ENCODE results near the gene ADAMTS9. TPM values are rescaled to one million over a fixed set of nuclear protein-coding genes. Genes with fewer than 3 reads are reported as not detected.

ADAMTS9 gene
- polyA plus RNA-seq, 2 of the 4 experiments (the other 2 are of a cell fraction): 0.34 to 1.1 TPM

DNA sequence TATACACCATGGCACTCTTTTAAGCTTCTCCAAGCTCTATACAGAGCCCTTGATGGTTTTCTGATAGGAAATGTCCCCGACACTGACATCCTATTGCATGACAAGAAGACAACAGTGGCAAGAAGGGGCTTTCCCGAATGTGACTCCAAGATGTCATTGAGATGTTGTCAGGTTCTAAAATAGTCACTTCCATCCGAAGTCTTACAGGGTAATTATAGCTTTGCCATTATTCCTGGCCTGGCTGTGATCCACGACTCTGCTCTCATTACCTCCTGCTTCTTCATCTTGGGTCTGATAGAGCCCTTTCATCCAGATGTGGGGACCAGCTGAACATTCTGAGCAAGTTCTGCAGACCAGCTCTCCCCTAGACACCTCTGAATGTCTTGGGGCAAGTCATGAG, 40.6 kb upstream of the ADAMTS9 start:
- no peak for TF ChIP-seq MAFK (IDR thresholded peaks at IDR 0.05; ENCODE audit: partially characterized antibody)
- TF ChIP-seq, protein P1, sequence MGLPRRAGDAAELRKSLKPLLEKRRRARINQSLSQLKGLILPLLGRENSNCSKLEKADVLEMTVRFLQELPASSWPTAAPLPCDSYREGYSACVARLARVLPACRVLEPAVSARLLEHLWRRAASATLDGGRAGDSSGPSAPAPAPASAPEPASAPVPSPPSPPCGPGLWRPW (IDR thresholded peaks at IDR 0.05): no peak
- TF ChIP-seq, protein P2, sequence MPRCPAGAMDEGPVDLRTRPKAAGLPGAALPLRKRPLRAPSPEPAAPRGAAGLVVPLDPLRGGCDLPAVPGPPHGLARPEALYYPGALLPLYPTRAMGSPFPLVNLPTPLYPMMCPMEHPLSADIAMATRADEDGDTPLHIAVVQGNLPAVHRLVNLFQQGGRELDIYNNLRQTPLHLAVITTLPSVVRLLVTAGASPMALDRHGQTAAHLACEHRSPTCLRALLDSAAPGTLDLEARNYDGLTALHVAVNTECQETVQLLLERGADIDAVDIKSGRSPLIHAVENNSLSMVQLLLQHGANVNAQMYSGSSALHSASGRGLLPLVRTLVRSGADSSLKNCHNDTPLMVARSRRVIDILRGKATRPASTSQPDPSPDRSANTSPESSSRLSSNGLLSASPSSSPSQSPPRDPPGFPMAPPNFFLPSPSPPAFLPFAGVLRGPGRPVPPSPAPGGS (IDR thresholded peaks at IDR 0.05): no peak
- no peak for TF ChIP-seq EHF (CRISPR knock-in tag; IDR thresholded peaks at IDR 0.05)
- TF ChIP-seq CHD2 (IDR thresholded peaks at IDR 0.05; ENCODE audit: low read length, partially characterized antibody): no peak
- no peak for TF ChIP-seq ZC3H11A (IDR thresholded peaks at IDR 0.05)
- no peak for TF ChIP-seq SMC3 (IDR thresholded peaks at IDR 0.05)
- TF ChIP-seq, protein P3, sequence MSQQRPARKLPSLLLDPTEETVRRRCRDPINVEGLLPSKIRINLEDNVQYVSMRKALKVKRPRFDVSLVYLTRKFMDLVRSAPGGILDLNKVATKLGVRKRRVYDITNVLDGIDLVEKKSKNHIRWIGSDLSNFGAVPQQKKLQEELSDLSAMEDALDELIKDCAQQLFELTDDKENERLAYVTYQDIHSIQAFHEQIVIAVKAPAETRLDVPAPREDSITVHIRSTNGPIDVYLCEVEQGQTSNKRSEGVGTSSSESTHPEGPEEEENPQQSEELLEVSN (IDR thresholded peaks at IDR 0.05; ENCODE audit: borderline replicate concordance, low read depth): no peak
- no peak for TF ChIP-seq FOXS1 (CRISPR knock-in tag; IDR thresholded peaks at IDR 0.05)
- TF ChIP-seq TP53 (CRISPR knock-in tag; IDR thresholded peaks at IDR 0.05): no peak
- TF ChIP-seq HEYL (CRISPR knock-in tag; IDR thresholded peaks at IDR 0.05): no peak
- no peak for TF ChIP-seq CBX2 (IDR thresholded peaks at IDR 0.05; ENCODE audit: borderline replicate concordance, low read depth)
- TF ChIP-seq POLR2AphosphoS2 (conservative IDR thresholded peaks at IDR 0.05; ENCODE audit: low read length): no peak
- TF ChIP-seq CHD4 (IDR thresholded peaks at IDR 0.05; ENCODE audit: borderline replicate concordance): no peak

DNA sequence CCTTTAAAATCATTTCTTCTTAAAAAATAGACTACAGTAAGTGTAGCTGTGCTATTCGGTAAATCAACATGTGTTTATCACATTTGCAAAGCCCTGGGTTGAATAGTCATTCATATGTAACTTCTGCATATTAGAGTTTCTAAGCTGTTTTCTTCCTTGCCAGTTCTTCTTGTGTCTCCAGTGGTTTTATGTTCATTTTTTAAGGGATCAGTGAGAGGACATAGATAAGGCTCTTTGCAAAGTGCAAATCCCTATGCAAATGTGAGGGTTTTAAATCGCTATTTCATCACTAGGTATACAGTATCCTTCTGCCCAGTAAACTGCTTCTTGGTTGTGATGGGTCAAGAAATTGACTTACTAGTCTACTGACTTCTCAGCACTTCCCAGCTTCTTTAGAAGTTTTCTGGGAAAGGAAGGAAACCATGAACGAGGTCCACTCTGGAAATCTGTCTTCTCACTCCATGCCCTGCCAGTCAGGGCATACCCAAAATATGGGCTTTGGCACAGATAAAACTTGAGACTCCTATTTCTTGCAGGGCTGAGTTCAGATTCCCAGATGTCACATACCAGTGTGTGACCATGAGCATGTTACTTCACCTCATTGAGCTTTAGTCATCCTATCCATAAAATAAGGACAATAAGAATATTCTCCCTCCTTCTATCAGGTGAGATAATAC, 38.8 kb upstream of the ADAMTS9 start:
- no peaks in the 10 kb centered on the region for H3K4me1 ChIP-seq
- no peak for TF ChIP-seq KDM1A (IDR thresholded peaks at IDR 0.05; ENCODE audit: low read depth)
- TF ChIP-seq NFE2L2 (conservative IDR thresholded peaks at IDR 0.05; ENCODE audit: low read length): no peak
- TF ChIP-seq, protein P4, sequence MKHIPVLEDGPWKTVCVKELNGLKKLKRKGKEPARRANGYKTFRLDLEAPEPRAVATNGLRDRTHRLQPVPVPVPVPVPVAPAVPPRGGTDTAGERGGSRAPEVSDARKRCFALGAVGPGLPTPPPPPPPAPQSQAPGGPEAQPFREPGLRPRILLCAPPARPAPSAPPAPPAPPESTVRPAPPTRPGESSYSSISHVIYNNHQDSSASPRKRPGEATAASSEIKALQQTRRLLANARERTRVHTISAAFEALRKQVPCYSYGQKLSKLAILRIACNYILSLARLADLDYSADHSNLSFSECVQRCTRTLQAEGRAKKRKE (CRISPR knock-in tag; IDR thresholded peaks at IDR 0.05; ENCODE audit: low read depth): no peak
- no peak for TF ChIP-seq HDAC2 (IDR thresholded peaks at IDR 0.05)
- TF ChIP-seq RAD21 (conservative IDR thresholded peaks at IDR 0.05 in 1 of 2, IDR thresholded peaks at IDR 0.05 in 1 of 2): no peak
- TF ChIP-seq POLR2AphosphoS2 (conservative IDR thresholded peaks at IDR 0.05; ENCODE audit: low read length): no peak
- no peak for TF ChIP-seq ZC3H11A (IDR thresholded peaks at IDR 0.05)
- no peak for TF ChIP-seq SREBF2 (IDR thresholded peaks at IDR 0.05)
- no peak for TF ChIP-seq MAFK (IDR thresholded peaks at IDR 0.05; ENCODE audit: partially characterized antibody)
- TF ChIP-seq TFCP2L1 (CRISPR knock-in tag; IDR thresholded peaks at IDR 0.05): no peak
- TF ChIP-seq KDM5A (IDR thresholded peaks at IDR 0.05): no peak
- no peak for TF ChIP-seq RNF2 (IDR thresholded peaks at IDR 0.05; ENCODE audit: borderline replicate concordance, low read depth)
- no peak for TF ChIP-seq SMC3 (IDR thresholded peaks at IDR 0.05)
- no peak for TF ChIP-seq RARB (CRISPR knock-in tag; IDR thresholded peaks at IDR 0.05)
- TF ChIP-seq, protein P1 (IDR thresholded peaks at IDR 0.05): no peak
- no peak for TF ChIP-seq HOXA7 (CRISPR knock-in tag; IDR thresholded peaks at IDR 0.05)
- no peak for TF ChIP-seq JUNB (IDR thresholded peaks at IDR 0.05)
- TF ChIP-seq, protein P5, sequence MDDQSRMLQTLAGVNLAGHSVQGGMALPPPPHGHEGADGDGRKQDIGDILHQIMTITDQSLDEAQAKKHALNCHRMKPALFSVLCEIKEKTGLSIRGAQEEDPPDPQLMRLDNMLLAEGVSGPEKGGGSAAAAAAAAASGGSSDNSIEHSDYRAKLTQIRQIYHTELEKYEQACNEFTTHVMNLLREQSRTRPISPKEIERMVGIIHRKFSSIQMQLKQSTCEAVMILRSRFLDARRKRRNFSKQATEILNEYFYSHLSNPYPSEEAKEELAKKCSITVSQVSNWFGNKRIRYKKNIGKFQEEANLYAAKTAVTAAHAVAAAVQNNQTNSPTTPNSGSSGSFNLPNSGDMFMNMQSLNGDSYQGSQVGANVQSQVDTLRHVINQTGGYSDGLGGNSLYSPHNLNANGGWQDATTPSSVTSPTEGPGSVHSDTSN (IDR thresholded peaks at IDR 0.05): no peak
- no peak for TF ChIP-seq GATA3 (IDR thresholded peaks at IDR 0.05; ENCODE audit: borderline replicate concordance)
- TF ChIP-seq BHLHE40 (IDR thresholded peaks at IDR 0.05; ENCODE audit: low read depth, low read length): no peak
- POLR2A ChIA-PET: no interaction called here
- DNase-seq (ENCODE audit: low read depth in 1 of 2, low spot score in 1 of 2): no peak
- H3K4me3 ChIP-seq: no peak overlapping the region
- H3K4me2 ChIP-seq: no peak overlapping the region
- 0% methylated on average over 3 of the region's 3 CpGs for WGBS (ENCODE audit: missing lambda C conversion rate)
- H3K9me3 ChIP-seq: no peaks in the 10 kb centered on the region
- CTCF ChIA-PET: no interaction called here
- no peak overlapping the region for H3K27ac ChIP-seq
- ATAC-seq: no peak
- FAIRE-seq: no peak

More for the DNA sequence above, 40.6 kb upstream of the ADAMTS9 start:
- Histone ChIP-seq H3K4me1 (no peaks in the 10 kb centered on the region), H3K9me3 (no peaks in the 10 kb centered on the region), H3K4me3 (no peak overlapping the region), H3K4me2 (no peak overlapping the region), H3K27ac (no peak overlapping the region)
- 0% methylated on average over 4 of the region's 4 CpGs for WGBS (ENCODE audit: missing lambda C conversion rate)
- ChIA-PET CTCF (no interaction called here), POLR2A (no interaction called here)
- DNase-seq (ENCODE audit: low read depth in 1 of 2, low spot score in 1 of 2): no peak
- no peak for FAIRE-seq
- ATAC-seq: no peak
